H1 (cell line): Measurements from ENCODE around the gene GREB1L. TPM values are rescaled to one million over a fixed set of nuclear protein-coding genes. Genes with fewer than 3 reads are reported as not detected.

Source experiments
- CBX5 ChIP-seq: fragments of 300-800, 300-1000 bp; sonication (generic); IDR thresholded peaks from 2 replicates; pipeline ENCODE4 v1.7.1; 2016; ENCODE audit warnings: antibody characterized with exemption, low read length, low read depth
- CHD7 ChIP-seq: fragments of 300-600 bp; sonication (generic); IDR thresholded peaks from 2 replicates; pipeline ENCODE4 v1.7.1; 2012; ENCODE audit warnings: low read length, moderate library complexity, mild to moderate bottlenecking, inconsistent platforms; ENCODE audit not compliant: insufficient replicate concordance
- CTCF ChIP-seq, 3 experiments: IDR thresholded peaks; 1 replicate in 2 of 3; 2 replicates in 1 of 3; pipeline versions ENCODE4 v1.5.1 to v1.6.1; 2011; ENCODE audit warnings: low read length in 3 of 3, mild to moderate bottlenecking in 3 of 3, inconsistent platforms in 2 of 3, low read depth in 1 of 3, moderate library complexity in 1 of 3; ENCODE audit not compliant: insufficient read depth in 1 of 3; ENCODE audit errors: control extremely low read depth in 1 of 3
- NANOG ChIP-seq: IDR thresholded peaks from 2 replicates; pipeline ENCODE4 v1.6.1; 2011; ENCODE audit warnings: low read length, low read depth, mild to moderate bottlenecking, inconsistent platforms; ENCODE audit not compliant: insufficient read depth, poor library complexity, severe bottlenecking
- TAF1 ChIP-seq: IDR thresholded peaks from 2 replicates; pipeline ENCODE4 v1.6.1; 2011; ENCODE audit warnings: mild to moderate bottlenecking, low read depth, low read length
- USF2 ChIP-seq: IDR thresholded peaks from 2 replicates; pipeline ENCODE4 v1.6.1; 2011; ENCODE audit warnings: low read length, improper control_type of control experiment
- polyA plus RNA-seq, 7 experiments: library from polyadenylated mRNA; depleted of rRNA in 3 of 7; stranded (reverse) in 5 of 7; unstranded in 2 of 7; fragments of >200 nt in 5 of 7; fragments of 200-250 nt in 2 of 7; gene quantifications; 1 replicate in 5 of 7; 2 replicates in 1 of 7; 4 replicates in 1 of 7; pipeline versions ENCODE4 v1.2.1 to v1.2.3, GENCODE V29; 2011 to 2013; ENCODE audit warnings: missing spikeins in 2 of 7, mixed read lengths in 2 of 7
- total RNA-seq: library from RNA; stranded (reverse); fragmentation: NEBNext Ultra II Directional; extraction: Animal tissue kit (Norgen Biotek cat#: 25700); gene quantifications from 2 replicates; pipeline ENCODE4 v1.2.1, GENCODE V29; 2021

The GREB1L gene
- total and polyA plus RNA-seq, 2 of the 8 experiments (the other 6 are each of a cell fraction or from before 2014, with no cell fraction given), result 0.34 to 1.6 TPM

GRCh38 chr18:21484851-21485636 lies 243.0 kb downstream of the GREB1L start (continued):
- TF ChIP-seq USF2 (no peak), TAF1 (no peak), NANOG (no peak), CHD7 (no peak), CTCF (IDR thresholded peaks at IDR 0.05; ENCODE audit: control extremely low read depth in 1 of 3, insufficient read depth in 1 of 3, low read depth in 1 of 3, low read length in 3 of 3) (no peak), CBX5 (no peak)
